GM12878 (cell line): ENCODE data around the gene TYRO3. TPM values are rescaled to one million over a fixed set of nuclear protein-coding genes. Genes with fewer than 3 reads are reported as not detected.

ENCODE experiments used
- ATAC-seq: fragments of 200-7000 bp; cut with Tn5 transposase; 3 replicates; pipeline ENCODE4 v1.9.1; 2020; ENCODE audit warnings: mild to moderate bottlenecking, moderate library complexity
- BruUV-seq: library from RNA; stranded (reverse); fragments of 400-500 nt; replicated peaks from 2 replicates; lab custom pipeline; 2021; lab: Mats Ljungman, UMichigan
- CTCF ChIA-PET: fragments of 300-600 bp; sonication (Branson Sonifier 250); formaldehyde crosslinking; extraction: SDS; loops from one replicate; lab custom pipeline; 2021; ENCODE audit warnings: inconsistent platforms; lab: Yijun Ruan, JAX
- POLR2A ChIA-PET: fragments of 350-600 bp; formaldehyde crosslinking; extraction: SDS; loops from one replicate; lab custom pipeline; 2021; ENCODE audit warnings: inconsistent platforms; lab: Charles Lee
- RAD21 ChIA-PET: fragments of 300-600 bp; sonication (Branson Sonifier 250); formaldehyde crosslinking; loops from one replicate; lab custom pipeline; 2023; ENCODE audit warnings: antibody characterized with exemption; ENCODE audit not compliant: unreplicated experiment; lab: Charles Lee
- SMC1A ChIA-PET: fragments of 300-600 bp; sonication (Branson Sonifier 250); formaldehyde crosslinking; loops from one replicate; lab custom pipeline; 2023; ENCODE audit not compliant: unreplicated experiment, uncharacterized antibody; lab: Charles Lee
- DNase-seq: peaks from one replicate; pipeline ENCODE4 v3.0.0-alpha.2; 2011; ENCODE audit warnings: low read depth, low spot score
- FAIRE-seq: peaks from 3 replicates; lab custom pipeline; 2011; peaks lifted over from hg19 to GRCh38; lab: Jason Lieb, UNC
- H2AFZ ChIP-seq: 2 replicates; pipeline ENCODE4 v1.6.0; 2011; ENCODE audit warnings: low read depth, low read length, control low read depth; ENCODE audit not compliant: control insufficient read depth
- H3K27ac ChIP-seq: 2 replicates; pipeline ENCODE4 v1.5.1; 2011; ENCODE audit warnings: control low read depth; ENCODE audit not compliant: control insufficient read depth, insufficient read depth
- H3K27me3 ChIP-seq, 2 experiments: replicated peaks in 1 of 2; 2 replicates each; pipeline versions ENCODE4 v1.6.0 to v1.6.1; 2011; ENCODE audit warnings: low read length in 1 of 2; ENCODE audit not compliant: control insufficient read depth in 2 of 2, insufficient read depth in 2 of 2
- H3K36me3 ChIP-seq, 2 experiments: 2 replicates each; pipeline ENCODE4 v1.5.1; 2011; ENCODE audit warnings: low read length in 1 of 2; ENCODE audit not compliant: control insufficient read depth in 2 of 2, insufficient read depth in 2 of 2
- H3K4me1 ChIP-seq: 2 replicates; pipeline ENCODE4 v1.6.1; 2011; ENCODE audit warnings: mild to moderate bottlenecking, low read length, moderate library complexity, mixed read lengths; ENCODE audit not compliant: control insufficient read depth, insufficient read depth
- H3K4me2 ChIP-seq: 2 replicates; pipeline ENCODE4 v1.6.0; 2011; ENCODE audit warnings: control low read depth; ENCODE audit not compliant: control insufficient read depth, insufficient read depth
- H3K4me3 ChIP-seq: fragments of 200-600 bp; sonication (generic); 2 replicates; pipeline ENCODE4 v1.5.1; 2016
- H3K79me2 ChIP-seq: 2 replicates; pipeline ENCODE4 v1.6.0; 2011; ENCODE audit warnings: low read length; ENCODE audit not compliant: control insufficient read depth, insufficient read depth
- H3K9ac ChIP-seq: 2 replicates; pipeline ENCODE4 v1.8.0; 2011; ENCODE audit warnings: low read length, control low read depth, mixed read lengths; ENCODE audit not compliant: control insufficient read depth, insufficient read depth
- H3K9me3 ChIP-seq: replicated peaks from 3 replicates; pipeline ENCODE4 v1.5.1; 2011; ENCODE audit warnings: mild to moderate bottlenecking, low read length; ENCODE audit not compliant: control insufficient read depth, insufficient read depth
- H4K20me1 ChIP-seq: 2 replicates; pipeline ENCODE4 v1.6.0; 2011; ENCODE audit not compliant: control insufficient read depth, insufficient read depth
- E2F4 ChIP-seq: IDR thresholded peaks from 2 replicates; pipeline ENCODE4 v1.6.1; 2012; ENCODE audit warnings: low read depth, low read length, improper control_type of control experiment
- EED ChIP-seq: sonication (generic); IDR thresholded peaks from 2 replicates; pipeline ENCODE4 v1.6.1; 2016; ENCODE audit warnings: antibody characterized with exemption, low read depth
- FOXM1 ChIP-seq: IDR thresholded peaks from 2 replicates; pipeline ENCODE4 v1.6.1; 2012; ENCODE audit warnings: low read depth, mild to moderate bottlenecking, inconsistent platforms, low read length, moderate library complexity
- HDAC2 ChIP-seq: fragments of 200-600 bp; sonication (generic); IDR thresholded peaks from 2 replicates; pipeline ENCODE4 v1.6.1; 2017
- MTA3 ChIP-seq: IDR thresholded peaks from 2 replicates; pipeline ENCODE4 v1.6.1; 2012; ENCODE audit warnings: low read length, inconsistent platforms, borderline replicate concordance
- MXI1 ChIP-seq: fragments of 150-350 bp; IDR thresholded peaks from 2 replicates; pipeline ENCODE4 v1.6.1; 2011; ENCODE audit warnings: low read depth, mild to moderate bottlenecking, inconsistent platforms, low read length, improper control_type of control experiment
- MYB ChIP-seq: fragments of 150-350 bp; IDR thresholded peaks from 2 replicates; pipeline ENCODE4 v1.6.1; 2014; ENCODE audit warnings: mild to moderate bottlenecking, low read depth, low read length, borderline replicate concordance
- NR2C1 ChIP-seq: fragments of 450-650 bp; IDR thresholded peaks from 2 replicates; pipeline ENCODE4 v1.6.1; 2017; ENCODE audit warnings: antibody characterized with exemption, mild to moderate bottlenecking, moderate library complexity
- PKNOX1 ChIP-seq: fragments of 450-650 bp; IDR thresholded peaks from 2 replicates; pipeline ENCODE4 v1.6.1; 2016; ENCODE audit warnings: mild to moderate bottlenecking
- PML ChIP-seq: IDR thresholded peaks from 2 replicates; pipeline ENCODE4 v1.6.1; 2012; ENCODE audit warnings: low read length, inconsistent platforms
- RFX5 ChIP-seq: IDR thresholded peaks from 2 replicates; pipeline ENCODE4 v1.6.1; 2011; ENCODE audit warnings: low read depth, low read length, improper control_type of control experiment
- SKIL ChIP-seq: fragments of 450-650 bp; IDR thresholded peaks from 2 replicates; pipeline ENCODE4 v1.6.1; 2017; ENCODE audit warnings: mild to moderate bottlenecking, low read depth, inconsistent platforms; ENCODE audit not compliant: poor library complexity, severe bottlenecking
- SUZ12 ChIP-seq: fragments of 200-600 bp; sonication (generic); IDR thresholded peaks from one replicate; pipeline ENCODE4 v1.6.1; 2018; ENCODE audit warnings: antibody characterized with exemption, mild to moderate bottlenecking; ENCODE audit not compliant: unreplicated experiment
- ZNF274 ChIP-seq: IDR thresholded peaks from one replicate; pipeline ENCODE4 v1.8.0; 2011; ENCODE audit not compliant: insufficient read length, insufficient read depth
- WGBS: methylation state at CpG from one replicate; pipeline ENCODE4 v1.1.6; 2016; ENCODE audit warnings: low lambda C conversion rate; ENCODE audit not compliant: insufficient replicate concordance, insufficient coverage; ENCODE audit errors: missing lambda C conversion rate; 5-methylcytosine and 5-hydroxymethylcytosine counted together
- in situ Hi-C: fragments of 300-500 bp; cut with MboI; formaldehyde crosslinking; loops from 9 replicates; pipeline ENCODE4 v1.14.3; 2018; ENCODE audit warnings: mixed read lengths
- intact Hi-C: fragments of 100-400 bp; cut with micrococcal nuclease; formaldehyde crosslinking; loops from one replicate; pipeline ENCODE4 v1.14.2; 2022; ENCODE audit not compliant: unreplicated experiment
- polyA plus RNA-seq, 11 experiments: library from polyadenylated mRNA; depleted of rRNA in 4 of 11; unstranded in 6 of 11; stranded (reverse) in 5 of 11; fragments of >200 nt; fragmentation: Nextera tagmentation in 4 of 11; fragmentation: Illumina TruSeq in 1 of 11; extraction: Ambion mirVana in 4 of 11; extraction: Trizol in 1 of 11; gene quantifications; 1 replicate in 1 of 11; 2 replicates in 10 of 11; pipeline versions ENCODE4 v1.2.1 to v1.2.3, GENCODE V29; 2011 to 2016; ENCODE audit warnings: inconsistent platforms in 2 of 11, missing spikeins in 2 of 11, low read depth in 1 of 11
- total RNA-seq, 4 experiments: library from RNA; depleted of rRNA in 3 of 4; stranded (reverse); fragments of >200 nt in 3 of 4; fragmentation: Illumina TruSeq in 1 of 4; extraction: Trizol in 1 of 4; gene quantifications; 2 replicates each; pipeline versions ENCODE4 v1.2.1 to v1.2.3, GENCODE V29; 2013 to 2021

TYRO3 gene
- total and polyA plus RNA-seq, 10 of the 15 experiments (the other 5 are each of a cell fraction or from before 2014, with no cell fraction given), result 0.06 to 0.28 (median 0.13) TPM; not detected in 4

GRCh38 chr15:41561104-41561776, 2.2 kb downstream of the TYRO3 start:
- WGBS, result 73% methylated on average over 16 of the region's 16 CpGs
- no peak for ATAC-seq
- RAD21 ChIA-PET, result interaction anchor here (0.7 kb wide), 1 partner anchor 105 kb away, joined by 3 read pairs; no protein-coding TSS in a partner anchor
- Histone ChIP-seq H3K9me3 (no peaks in the 10 kb centered on the region), H3K4me2 (no peak overlapping the region), H3K79me2 (no peaks in the 10 kb centered on the region), H3K4me3 (no peak overlapping the region), H3K4me1 (peaks cover 8% of the 10 kb centered on the region), H3K27ac (no peak overlapping the region), H2AFZ (no peak overlapping the region), H4K20me1 (no peaks in the 10 kb centered on the region), H3K36me3 (no peaks in the 10 kb centered on the region), H3K9ac (no peak overlapping the region), H3K27me3 (peaks cover 4 to 6% of the 10 kb centered on the region in 2 experiments; a peak in 2 of 4 replicates)
- TF ChIP-seq SUZ12 (no peak), ZNF274 (no peak), MYB (no peak), FOXM1 (no peak), PML (no peak), MTA3 (no peak), NR2C1 (no peak)
- DNase-seq, result no peak
- FAIRE-seq, result no peak
- SMC1A ChIA-PET, result no interaction called here
- intact Hi-C loops, result no loop called here
- POLR2A ChIA-PET, result no interaction called here
- BruUV-seq, result no TSS peak
- in situ Hi-C loops, result no loop called here
- CTCF ChIA-PET, result interaction anchor here (0.5 to 0.7 kb wide), 2 partner anchors 20 to 249 kb away, joined by 3 read pairs; no protein-coding TSS in a partner anchor

- Histone ChIP-seq H3K9me3 (no peaks in the 10 kb centered on the region), H3K9ac (no peak overlapping the region), H3K4me1 (peaks cover 8% of the 10 kb centered on the region), H3K4me2 (no peak overlapping the region), H3K79me2 (no peaks in the 10 kb centered on the region), H3K36me3 (no peaks in the 10 kb centered on the region), H2AFZ (no peak overlapping the region), H4K20me1 (no peaks in the 10 kb centered on the region), H3K27me3 (peaks cover 4 to 6% of the 10 kb centered on the region in 2 experiments; a peak in 2 of 4 replicates), H3K27ac (no peak overlapping the region), H3K4me3 (no peak overlapping the region)
- ChIA-PET POLR2A (no interaction called here), CTCF (no interaction called here), RAD21 (interaction anchor here (0.7 kb wide), 1 partner anchor 105 kb away, joined by 3 read pairs; no protein-coding TSS in a partner anchor), SMC1A (no interaction called here)
- in situ Hi-C loops, result no loop called here
- no peak for ATAC-seq
- intact Hi-C loops, result no loop called here
- BruUV-seq, result no TSS peak
- 44% methylated on average over 3 of the region's 3 CpGs for WGBS
- no peak for FAIRE-seq
- no peak for DNase-seq
- TF ChIP-seq RFX5 (no peak), MXI1 (no peak), E2F4 (no peak), SKIL (no peak), EED (no peak), HDAC2 (no peak), PKNOX1 (no peak)
These were observed 2.7 kb downstream of the TYRO3 start for GRCh38 chr15:41561777-41562145.
